Neural cell (in vitro differentiated cells): ENCODE data around the gene ARPC5L. TPM values are rescaled to one million over a fixed set of nuclear protein-coding genes. Genes with fewer than 3 reads are reported as not detected.

ENCODE experiments used
- H2AFZ ChIP-seq: fragments of 200-600, 300-800 bp; sonication (generic), shearing (Covaris generic); 2 replicates; pipeline ENCODE4 v1.6.0; 2014; ENCODE audit warnings: low read depth, mild to moderate bottlenecking, antibody characterized with exemption, low read length, moderate library complexity
- H3F3A ChIP-seq: fragments of 200-600 bp; shearing (Covaris generic); 2 replicates; pipeline ENCODE4 v1.6.1; 2016; ENCODE audit warnings: mild to moderate bottlenecking, moderate library complexity, mixed read lengths, antibody characterized with exemption, low read length; ENCODE audit not compliant: insufficient read depth, poor library complexity, severe bottlenecking
- H3K27ac ChIP-seq: fragments of 200-600, 300-800 bp; sonication (generic), shearing (Covaris generic); 2 replicates; pipeline ENCODE4 v1.5.1; 2014; ENCODE audit warnings: mild to moderate bottlenecking, low read length, moderate library complexity
- H3K27me3 ChIP-seq: fragments of 300-800, 200-600 bp; sonication (generic), shearing (Covaris generic); 2 replicates; pipeline ENCODE4 v1.6.0; 2014; ENCODE audit warnings: mild to moderate bottlenecking, low read depth, low read length, moderate library complexity; ENCODE audit not compliant: insufficient read depth
- H3K36me3 ChIP-seq: fragments of 300-800, 200-600 bp; sonication (generic), shearing (Covaris generic); 2 replicates; pipeline ENCODE4 v1.5.1; 2014; ENCODE audit warnings: mild to moderate bottlenecking, antibody characterized with exemption, low read length, moderate library complexity; ENCODE audit not compliant: insufficient read depth
- H3K4me2 ChIP-seq: fragments of 300-800, 200-600 bp; sonication (generic), shearing (Covaris generic); 2 replicates; pipeline ENCODE4 v1.6.0; 2014; ENCODE audit warnings: mild to moderate bottlenecking, low read length
- H3K4me3 ChIP-seq: fragments of 300-800, 200-600 bp; sonication (generic), shearing (Covaris generic); 2 replicates; pipeline ENCODE4 v1.5.1; 2014; ENCODE audit warnings: mild to moderate bottlenecking, low read length, moderate library complexity
- H3K79me2 ChIP-seq: fragments of 200-600 bp; shearing (Covaris generic); replicated peaks from 2 replicates; pipeline ENCODE4 v1.6.0; 2014; ENCODE audit warnings: mild to moderate bottlenecking, low read length, moderate library complexity; ENCODE audit not compliant: insufficient read depth
- H3K9ac ChIP-seq: fragments of 300-800, 200-600 bp; sonication (generic), shearing (Covaris generic); 2 replicates; pipeline ENCODE4 v1.6.1; 2016; ENCODE audit warnings: mild to moderate bottlenecking, low read length, mixed read lengths
- H3K9me2 ChIP-seq: fragments of 200-600 bp; shearing (Covaris generic); 2 replicates; pipeline ENCODE4 v1.6.1; 2016; ENCODE audit warnings: mild to moderate bottlenecking, low read length, mixed read lengths; ENCODE audit not compliant: insufficient read depth
- H3K9me3 ChIP-seq: fragments of 200-600, 300-800 bp; sonication (generic), shearing (Covaris generic); 2 replicates; pipeline ENCODE4 v1.6.1; 2016; ENCODE audit warnings: mild to moderate bottlenecking, mixed run types, low read length, moderate library complexity, mixed read lengths
- H4K20me1 ChIP-seq: fragments of 200-600 bp; shearing (Covaris generic); 2 replicates; pipeline ENCODE4 v1.6.1; 2016; ENCODE audit warnings: mild to moderate bottlenecking, mixed run types; ENCODE audit not compliant: insufficient read depth
- EP300 ChIP-seq: fragments of 450-650 bp; conservative IDR thresholded peaks from 2 replicates; pipeline ENCODE4 v1.6.1; 2014; ENCODE audit warnings: antibody characterized with exemption, mild to moderate bottlenecking, moderate library complexity; ENCODE audit not compliant: poor library complexity, severe bottlenecking
- EZH2 ChIP-seq: fragments of 200-600, 300-800 bp; shearing (Covaris generic), sonication (generic); IDR thresholded peaks from 2 replicates; pipeline ENCODE4 v1.6.1; 2014; ENCODE audit warnings: antibody characterized with exemption, low read length, borderline replicate concordance, mild to moderate bottlenecking; ENCODE audit not compliant: insufficient read depth, poor library complexity, severe bottlenecking
- MXI1 ChIP-seq: fragments of 450-650 bp; conservative IDR thresholded peaks from 2 replicates; pipeline ENCODE4 v1.6.1; 2014; ENCODE audit warnings: antibody characterized with exemption, mild to moderate bottlenecking; ENCODE audit not compliant: poor library complexity, severe bottlenecking
- POLR2AphosphoS5 ChIP-seq: IDR thresholded peaks from 2 replicates; pipeline ENCODE4 v1.6.1; 2012
- RAD21 ChIP-seq: fragments of 450-650 bp; conservative IDR thresholded peaks from 2 replicates; pipeline ENCODE4 v1.6.1; 2014; ENCODE audit warnings: antibody characterized with exemption, mild to moderate bottlenecking, moderate library complexity
- SMC3 ChIP-seq: fragments of 450-650 bp; conservative IDR thresholded peaks from 2 replicates; pipeline ENCODE4 v1.6.1; 2014; ENCODE audit warnings: antibody characterized with exemption, mild to moderate bottlenecking, moderate library complexity; ENCODE audit not compliant: poor library complexity
- TAF1 ChIP-seq: IDR thresholded peaks from 2 replicates; pipeline ENCODE4 v1.6.1; 2012; ENCODE audit warnings: low read depth
- polyA plus RNA-seq: library from polyadenylated mRNA; depleted of rRNA; stranded (reverse); fragments of >200 nt; gene quantifications from 2 replicates; pipeline ENCODE4 v1.2.3, GENCODE V29; 2014
- TF ChIP-seq, protein P1 (sequence below): fragments of 450-650 bp; IDR thresholded peaks from 2 replicates; pipeline ENCODE4 v1.5.1; 2014; ENCODE audit warnings: antibody characterized with exemption, mild to moderate bottlenecking, moderate library complexity; ENCODE audit not compliant: poor library complexity, severe bottlenecking
- TF ChIP-seq, protein P2 (sequence below): IDR thresholded peaks from 2 replicates; pipeline ENCODE4 v1.6.1; 2012; ENCODE audit warnings: borderline replicate concordance

Gene ARPC5L
- polyA plus RNA-seq, 1 donor from 2014 or later = 46.5 TPM

DNA sequence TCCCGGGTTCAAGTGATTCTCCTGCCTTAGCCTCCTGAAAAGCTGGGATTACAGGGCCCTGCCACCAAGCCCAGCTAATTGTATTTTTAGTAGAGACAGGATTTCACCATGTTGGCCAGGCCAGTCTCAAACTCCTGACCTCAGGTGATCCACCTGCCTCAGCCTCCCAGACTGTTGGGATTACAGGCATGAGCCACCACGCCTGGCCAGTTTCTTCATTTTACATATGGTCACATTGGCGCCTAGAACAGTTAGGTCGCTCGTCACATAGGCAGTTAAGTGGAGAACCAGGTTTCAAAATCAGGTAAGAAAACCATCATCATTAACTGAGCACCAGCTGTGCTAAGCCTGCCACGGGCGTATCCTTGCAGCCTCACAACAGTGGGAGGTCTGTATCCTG, 48.9 kb upstream of the ARPC5L start:
- Histone ChIP-seq H3K9me2 (no peaks in the 10 kb centered on the region), H3K27ac (no peak overlapping the region), H2AFZ (no peak overlapping the region), H3K4me2 (no peak overlapping the region), H3F3A (no peaks in the 10 kb centered on the region), H3K9me3 (no peaks in the 10 kb centered on the region), H3K36me3 (no peaks in the 10 kb centered on the region), H3K4me3 (no peak overlapping the region), H3K27me3 (no peaks in the 10 kb centered on the region), H3K9ac (no peak overlapping the region), H3K79me2 (no peaks in the 10 kb centered on the region), H4K20me1 (no peaks in the 10 kb centered on the region)
- TF ChIP-seq RAD21 = no peak
- TF ChIP-seq POLR2AphosphoS5 = no peak

DNA sequence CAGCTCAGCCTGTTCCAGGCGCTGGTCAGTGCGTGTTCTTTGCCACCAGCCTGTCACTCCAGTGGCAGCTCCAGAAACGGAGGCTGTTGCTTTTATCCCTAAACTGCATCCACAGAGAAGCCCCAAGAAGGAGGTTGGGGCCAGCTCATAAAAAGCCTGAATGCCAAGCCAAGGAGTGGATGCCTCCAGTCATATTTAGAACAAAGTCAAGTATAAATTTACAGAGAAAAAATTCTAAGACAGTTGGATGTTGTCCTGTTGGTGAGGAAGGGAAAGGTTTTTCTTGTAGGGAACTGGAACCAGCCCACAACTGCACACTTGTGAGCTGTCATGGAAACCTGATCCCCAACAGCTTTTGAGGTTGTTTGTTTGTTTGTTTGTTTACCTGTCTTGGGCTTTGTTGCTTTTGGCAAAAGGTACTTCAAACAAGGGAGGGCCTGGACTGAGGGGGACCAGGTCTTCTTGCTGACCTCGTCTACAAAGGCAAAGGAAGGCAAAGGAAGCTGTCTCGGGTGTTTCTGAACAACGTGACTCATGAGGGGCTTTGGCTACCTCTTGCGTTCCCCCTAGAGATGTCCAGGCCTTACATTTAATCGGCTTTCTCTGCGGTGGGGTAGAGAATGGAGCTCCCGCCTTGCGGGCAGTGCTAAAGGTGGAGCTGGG, 48.3 kb upstream of the ARPC5L start:
- H3F3A ChIP-seq = no peaks in the 10 kb centered on the region
- no peaks in the 10 kb centered on the region for H3K79me2 ChIP-seq
- no peaks in the 10 kb centered on the region for H4K20me1 ChIP-seq
- H3K9me3 ChIP-seq = no peaks in the 10 kb centered on the region
- no peak overlapping the region for H3K9ac ChIP-seq
- H3K4me2 ChIP-seq = no peak overlapping the region
- no peak overlapping the region for H3K27ac ChIP-seq
- H3K27me3 ChIP-seq = no peaks in the 10 kb centered on the region
- H3K36me3 ChIP-seq = no peaks in the 10 kb centered on the region
- H3K9me2 ChIP-seq = no peaks in the 10 kb centered on the region
- no peak overlapping the region for H3K4me3 ChIP-seq
- no peak overlapping the region for H2AFZ ChIP-seq
- TF ChIP-seq, protein P1, sequence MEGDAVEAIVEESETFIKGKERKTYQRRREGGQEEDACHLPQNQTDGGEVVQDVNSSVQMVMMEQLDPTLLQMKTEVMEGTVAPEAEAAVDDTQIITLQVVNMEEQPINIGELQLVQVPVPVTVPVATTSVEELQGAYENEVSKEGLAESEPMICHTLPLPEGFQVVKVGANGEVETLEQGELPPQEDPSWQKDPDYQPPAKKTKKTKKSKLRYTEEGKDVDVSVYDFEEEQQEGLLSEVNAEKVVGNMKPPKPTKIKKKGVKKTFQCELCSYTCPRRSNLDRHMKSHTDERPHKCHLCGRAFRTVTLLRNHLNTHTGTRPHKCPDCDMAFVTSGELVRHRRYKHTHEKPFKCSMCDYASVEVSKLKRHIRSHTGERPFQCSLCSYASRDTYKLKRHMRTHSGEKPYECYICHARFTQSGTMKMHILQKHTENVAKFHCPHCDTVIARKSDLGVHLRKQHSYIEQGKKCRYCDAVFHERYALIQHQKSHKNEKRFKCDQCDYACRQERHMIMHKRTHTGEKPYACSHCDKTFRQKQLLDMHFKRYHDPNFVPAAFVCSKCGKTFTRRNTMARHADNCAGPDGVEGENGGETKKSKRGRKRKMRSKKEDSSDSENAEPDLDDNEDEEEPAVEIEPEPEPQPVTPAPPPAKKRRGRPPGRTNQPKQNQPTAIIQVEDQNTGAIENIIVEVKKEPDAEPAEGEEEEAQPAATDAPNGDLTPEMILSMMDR = no peak
- TF ChIP-seq RAD21 (no peak), EP300 (no peak), POLR2AphosphoS5 (no peak), TAF1 (no peak), MXI1 (no peak), EZH2 (no peak), SMC3 (no peak)
- TF ChIP-seq, protein P2, sequence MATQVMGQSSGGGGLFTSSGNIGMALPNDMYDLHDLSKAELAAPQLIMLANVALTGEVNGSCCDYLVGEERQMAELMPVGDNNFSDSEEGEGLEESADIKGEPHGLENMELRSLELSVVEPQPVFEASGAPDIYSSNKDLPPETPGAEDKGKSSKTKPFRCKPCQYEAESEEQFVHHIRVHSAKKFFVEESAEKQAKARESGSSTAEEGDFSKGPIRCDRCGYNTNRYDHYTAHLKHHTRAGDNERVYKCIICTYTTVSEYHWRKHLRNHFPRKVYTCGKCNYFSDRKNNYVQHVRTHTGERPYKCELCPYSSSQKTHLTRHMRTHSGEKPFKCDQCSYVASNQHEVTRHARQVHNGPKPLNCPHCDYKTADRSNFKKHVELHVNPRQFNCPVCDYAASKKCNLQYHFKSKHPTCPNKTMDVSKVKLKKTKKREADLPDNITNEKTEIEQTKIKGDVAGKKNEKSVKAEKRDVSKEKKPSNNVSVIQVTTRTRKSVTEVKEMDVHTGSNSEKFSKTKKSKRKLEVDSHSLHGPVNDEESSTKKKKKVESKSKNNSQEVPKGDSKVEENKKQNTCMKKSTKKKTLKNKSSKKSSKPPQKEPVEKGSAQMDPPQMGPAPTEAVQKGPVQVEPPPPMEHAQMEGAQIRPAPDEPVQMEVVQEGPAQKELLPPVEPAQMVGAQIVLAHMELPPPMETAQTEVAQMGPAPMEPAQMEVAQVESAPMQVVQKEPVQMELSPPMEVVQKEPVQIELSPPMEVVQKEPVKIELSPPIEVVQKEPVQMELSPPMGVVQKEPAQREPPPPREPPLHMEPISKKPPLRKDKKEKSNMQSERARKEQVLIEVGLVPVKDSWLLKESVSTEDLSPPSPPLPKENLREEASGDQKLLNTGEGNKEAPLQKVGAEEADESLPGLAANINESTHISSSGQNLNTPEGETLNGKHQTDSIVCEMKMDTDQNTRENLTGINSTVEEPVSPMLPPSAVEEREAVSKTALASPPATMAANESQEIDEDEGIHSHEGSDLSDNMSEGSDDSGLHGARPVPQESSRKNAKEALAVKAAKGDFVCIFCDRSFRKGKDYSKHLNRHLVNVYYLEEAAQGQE = no peak
